Retinal pigment epithelial cell (primary cell): ENCODE data around the gene PDE8A.

Source experiments
- DNase-seq: peaks from one replicate; pipeline ENCODE4 v3.0.0-alpha.2; 2010; ENCODE audit warnings: low read depth
- H3K4me3 ChIP-seq: 2 replicates; pipeline ENCODE4 v1.5.1; 2011; ENCODE audit warnings: mild to moderate bottlenecking, low read length, control low read depth, moderate library complexity
- CTCF ChIP-seq: conservative IDR thresholded peaks from 2 replicates; pipeline ENCODE4 v1.5.1; 2011; ENCODE audit warnings: low read depth, low read length, control low read depth, inconsistent platforms

PDE8A gene

GRCh38 chr15:85047271-85047948 is 65.8 kb downstream of the PDE8A start:
- peak; percentile 52 for DNase-seq
- TF ChIP-seq CTCF, result no peak
- no peak overlapping the region for H3K4me3 ChIP-seq

DNA sequence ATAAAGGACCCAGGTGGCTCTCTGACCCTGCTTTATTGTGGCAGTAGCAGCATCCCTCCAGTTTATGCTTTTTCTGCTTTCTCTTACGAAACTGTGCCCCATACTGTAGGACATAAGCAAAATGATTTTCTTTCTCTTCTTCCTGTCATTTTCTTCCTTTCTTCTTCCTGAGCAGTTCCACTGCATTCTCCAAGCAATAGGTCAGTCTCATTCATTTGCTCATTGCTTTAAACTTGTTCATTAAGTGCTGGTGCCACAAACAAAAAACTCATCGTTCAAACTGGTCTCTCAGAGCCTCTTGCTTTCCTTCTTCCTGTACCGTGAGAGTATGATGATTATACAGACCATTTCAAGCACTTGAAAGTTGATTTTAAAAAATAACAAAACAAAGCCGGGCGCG is 66.8 kb downstream of the PDE8A start:
- DNase-seq, result no peak
- no peak for TF ChIP-seq CTCF
- no peak overlapping the region for H3K4me3 ChIP-seq

- no peak for TF ChIP-seq CTCF
- no peak overlapping the region for H3K4me3 ChIP-seq
- no peak for DNase-seq
These were observed 68.1 kb downstream of the PDE8A start for GRCh38 chr15:85049805-85050204.

GRCh38 chr15:85059734-85060133 is 78.1 kb downstream of the PDE8A start:
- H3K4me3 ChIP-seq, result no peak overlapping the region
- DNase-seq, result no peak
- TF ChIP-seq CTCF, result no peak

GRCh38 chr15:85062560-85062959 is 80.9 kb downstream of the PDE8A start:
- no peak for DNase-seq
- no peak overlapping the region for H3K4me3 ChIP-seq
- TF ChIP-seq CTCF, result no peak

DNA sequence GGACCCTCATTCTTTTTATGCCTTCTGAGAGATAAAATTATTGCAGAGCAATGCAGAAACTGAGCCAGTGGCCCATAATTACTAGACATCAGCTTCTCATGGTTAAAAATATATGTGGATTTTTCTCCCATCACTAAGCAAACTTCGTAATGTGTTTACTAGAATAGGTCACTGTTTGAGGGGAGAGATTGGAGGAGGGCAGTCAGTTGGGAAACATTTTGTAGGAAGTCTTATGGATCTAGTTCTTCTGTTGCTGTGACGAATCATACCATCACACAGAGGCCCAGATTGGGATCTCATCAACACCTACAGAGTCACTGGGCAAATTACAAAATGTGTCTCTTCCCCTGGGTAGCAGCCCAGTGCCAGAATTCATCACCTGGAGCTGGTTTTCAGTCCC is 81.4 kb downstream of the PDE8A start:
- no peak for DNase-seq
- no peak for TF ChIP-seq CTCF
- H3K4me3 ChIP-seq, result no peak overlapping the region

- TF ChIP-seq CTCF, result no peak
- no peak for DNase-seq
- no peak overlapping the region for H3K4me3 ChIP-seq
These were observed 81.9 kb downstream of the PDE8A start for GRCh38 chr15:85063522-85064079.
